OCI-LY3 (cell line): ENCODE data around the gene KLHL4.
A peak's percentile ranks its signal among the peaks of the same experiment; 100 is the strongest.

Experiments used
- H2AFZ ChIP-seq: fragments of 200-600, 300-600 bp; shearing (Covaris generic); 2 replicates; pipeline ENCODE4 v1.6.0; 2014; ENCODE audit warnings: antibody characterized with exemption, low read depth, low read length
- H3K27ac ChIP-seq: fragments of 200-600, 300-600 bp; sonication (generic); 2 replicates; pipeline ENCODE4 v1.5.1; 2014; ENCODE audit warnings: mild to moderate bottlenecking, low read length, moderate library complexity, mixed read lengths
- H3K27me3 ChIP-seq: fragments of 200-600, 300-600 bp; sonication (generic); 2 replicates; pipeline ENCODE4 v1.6.1; 2014; ENCODE audit warnings: low read depth, low read length, mixed read lengths
- H3K36me3 ChIP-seq: fragments of 200-600, 300-600 bp; sonication (generic); replicated peaks from 2 replicates; pipeline ENCODE3; 2014; ENCODE audit warnings: low read depth, low read length, mixed read lengths
- H3K4me1 ChIP-seq: fragments of 300-600, 200-600 bp; sonication (generic); 2 replicates; pipeline ENCODE4 v1.6.1; 2014; ENCODE audit warnings: low read length, mixed read lengths
- H3K4me2 ChIP-seq: fragments of 200-600, 300-600 bp; sonication (generic); 2 replicates; pipeline ENCODE4 v1.6.1; 2014; ENCODE audit warnings: low read length, mixed read lengths
- H3K4me3 ChIP-seq: fragments of 300-600, 200-600 bp; sonication (generic); 2 replicates; pipeline ENCODE4 v1.5.1; 2014; ENCODE audit warnings: antibody characterized with exemption, mild to moderate bottlenecking, low read length, moderate library complexity
- H3K79me2 ChIP-seq: fragments of 300-600, 200-600 bp; shearing (Covaris generic); 2 replicates; pipeline ENCODE4 v1.6.1; 2014; ENCODE audit warnings: mild to moderate bottlenecking, low read length, mixed read lengths
- H3K9ac ChIP-seq: fragments of 300-600, 200-600 bp; shearing (Covaris generic); 2 replicates; pipeline ENCODE4 v1.6.0; 2014; ENCODE audit warnings: mild to moderate bottlenecking, low read length, moderate library complexity
- H3K9me3 ChIP-seq: fragments of 200-600, 300-600 bp; shearing (Covaris generic); 2 replicates; pipeline ENCODE4 v1.6.1; 2014; ENCODE audit warnings: low read length, mixed read lengths; ENCODE audit not compliant: insufficient read depth
- H4K20me1 ChIP-seq: fragments of 200-600, 300-600 bp; sonication (generic); 2 replicates; pipeline ENCODE4 v1.6.1; 2016; ENCODE audit warnings: low read length, mixed read lengths; ENCODE audit not compliant: insufficient read depth
- EZH2phosphoT487 ChIP-seq: fragments of 200-600 bp; shearing (Covaris generic); IDR thresholded peaks from 2 replicates; pipeline ENCODE4 v1.6.1; 2018; ENCODE audit warnings: antibody characterized with exemption, mixed run types, low read depth
- TF ChIP-seq, protein P1 (sequence below): fragments of 200-600, 300-600 bp; sonication (generic); IDR thresholded peaks from 2 replicates; pipeline ENCODE4 v1.5.1; 2014; ENCODE audit warnings: antibody characterized with exemption, low read length, low read depth

The KLHL4 gene

DNA sequence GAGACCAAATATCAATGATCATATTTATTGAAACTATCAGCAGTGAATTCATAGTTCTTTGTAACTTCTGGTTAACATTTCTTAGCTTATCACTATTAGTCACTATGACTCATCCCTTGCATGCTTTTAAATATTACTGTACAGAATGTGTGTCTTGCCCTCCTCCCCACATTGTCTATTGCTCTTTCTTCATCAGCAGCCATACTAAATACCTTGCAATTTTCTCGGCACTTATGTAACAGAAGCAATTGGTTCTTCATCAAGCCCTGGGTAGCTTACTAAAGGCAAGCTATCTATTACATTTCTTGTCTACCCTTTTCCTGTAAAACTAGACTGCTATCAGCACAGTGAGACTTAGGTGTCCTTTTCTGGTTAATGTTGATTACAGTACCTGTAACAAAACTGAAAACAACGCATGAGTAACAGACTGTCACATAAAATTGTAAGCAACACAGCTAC lies 8.2 kb downstream of the KLHL4 start:
- Histone ChIP-seq H3K79me2 (no peaks in the 10 kb centered on the region), H3K9ac (no peak overlapping the region), H3K9me3 (no peaks in the 10 kb centered on the region), H3K36me3 (no peaks in the 10 kb centered on the region), H3K4me3 (no peak overlapping the region), H2AFZ (no peak overlapping the region), H3K27ac (no peak overlapping the region), H3K27me3 (no peaks in the 10 kb centered on the region), H3K4me2 (peak overlapping the region; percentile 38), H4K20me1 (no peaks in the 10 kb centered on the region), H3K4me1 (peaks cover 9% of the 10 kb centered on the region; the same call in 1 of the 2 replicates)
- no peak for TF ChIP-seq EZH2phosphoT487
- TF ChIP-seq, protein P1, sequence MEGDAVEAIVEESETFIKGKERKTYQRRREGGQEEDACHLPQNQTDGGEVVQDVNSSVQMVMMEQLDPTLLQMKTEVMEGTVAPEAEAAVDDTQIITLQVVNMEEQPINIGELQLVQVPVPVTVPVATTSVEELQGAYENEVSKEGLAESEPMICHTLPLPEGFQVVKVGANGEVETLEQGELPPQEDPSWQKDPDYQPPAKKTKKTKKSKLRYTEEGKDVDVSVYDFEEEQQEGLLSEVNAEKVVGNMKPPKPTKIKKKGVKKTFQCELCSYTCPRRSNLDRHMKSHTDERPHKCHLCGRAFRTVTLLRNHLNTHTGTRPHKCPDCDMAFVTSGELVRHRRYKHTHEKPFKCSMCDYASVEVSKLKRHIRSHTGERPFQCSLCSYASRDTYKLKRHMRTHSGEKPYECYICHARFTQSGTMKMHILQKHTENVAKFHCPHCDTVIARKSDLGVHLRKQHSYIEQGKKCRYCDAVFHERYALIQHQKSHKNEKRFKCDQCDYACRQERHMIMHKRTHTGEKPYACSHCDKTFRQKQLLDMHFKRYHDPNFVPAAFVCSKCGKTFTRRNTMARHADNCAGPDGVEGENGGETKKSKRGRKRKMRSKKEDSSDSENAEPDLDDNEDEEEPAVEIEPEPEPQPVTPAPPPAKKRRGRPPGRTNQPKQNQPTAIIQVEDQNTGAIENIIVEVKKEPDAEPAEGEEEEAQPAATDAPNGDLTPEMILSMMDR, result no peak

DNA sequence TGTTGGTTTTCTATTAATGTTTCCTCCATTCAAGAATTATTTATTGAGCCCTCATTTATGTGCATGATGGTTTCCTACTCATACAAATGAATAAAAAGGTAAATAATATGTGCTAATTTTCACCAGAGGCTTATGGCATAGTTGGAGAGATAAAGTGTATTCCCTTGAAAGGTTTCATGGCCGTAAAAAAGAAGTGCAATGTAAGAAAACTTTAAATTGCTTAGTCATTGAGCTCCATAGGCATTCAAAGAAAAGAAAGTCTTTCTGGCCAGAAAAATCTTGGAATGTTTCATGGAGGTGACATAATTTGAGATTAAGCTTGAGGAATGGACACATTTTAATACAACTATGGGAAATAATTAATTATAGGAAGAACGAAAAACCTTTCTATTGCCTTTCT lies 8.7 kb downstream of the KLHL4 start:
- no peak overlapping the region for H3K27ac ChIP-seq
- no peak overlapping the region for H3K4me2 ChIP-seq
- no peaks in the 10 kb centered on the region for H3K36me3 ChIP-seq
- H3K27me3 ChIP-seq, result no peaks in the 10 kb centered on the region
- no peaks in the 10 kb centered on the region for H4K20me1 ChIP-seq
- no peak overlapping the region for H3K4me3 ChIP-seq
- H3K4me1 ChIP-seq, result peaks cover 9% of the 10 kb centered on the region; the same call in 1 of the 2 replicates
- H3K9me3 ChIP-seq, result no peaks in the 10 kb centered on the region
- H3K9ac ChIP-seq, result no peak overlapping the region
- H2AFZ ChIP-seq, result no peak overlapping the region
- H3K79me2 ChIP-seq, result no peaks in the 10 kb centered on the region
- TF ChIP-seq EZH2phosphoT487, result no peak
- TF ChIP-seq, protein P1, result no peak

DNA sequence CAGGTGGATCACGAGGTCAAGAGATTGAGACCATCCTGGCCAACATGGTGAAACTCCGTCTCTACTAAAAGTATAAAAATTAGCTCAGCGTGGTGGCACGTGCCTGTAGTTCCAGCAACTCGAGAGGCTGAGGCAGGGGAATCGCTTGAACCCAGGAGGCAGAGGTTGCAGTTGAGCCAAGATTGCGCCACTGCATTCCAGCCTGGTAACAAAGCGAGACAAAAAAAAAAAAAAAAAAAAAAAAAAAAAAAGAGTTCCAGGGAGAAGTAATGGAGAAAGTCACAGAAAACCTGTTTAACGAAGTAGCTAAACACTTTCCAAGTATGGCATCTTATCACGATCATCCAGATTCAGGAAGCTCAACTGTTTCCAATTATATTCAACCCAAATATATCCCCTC lies 10.9 kb downstream of the KLHL4 start:
- Histone ChIP-seq H3K9me3 (no peaks in the 10 kb centered on the region), H3K27me3 (no peaks in the 10 kb centered on the region), H3K4me2 (no peak overlapping the region), H3K79me2 (no peaks in the 10 kb centered on the region), H4K20me1 (no peaks in the 10 kb centered on the region), H3K4me1 (peaks cover 9% of the 10 kb centered on the region; the same call in 1 of the 2 replicates), H3K36me3 (no peaks in the 10 kb centered on the region), H2AFZ (no peak overlapping the region), H3K9ac (no peak overlapping the region), H3K4me3 (no peak overlapping the region), H3K27ac (no peak overlapping the region)
- TF ChIP-seq, protein P1, result no peak

DNA sequence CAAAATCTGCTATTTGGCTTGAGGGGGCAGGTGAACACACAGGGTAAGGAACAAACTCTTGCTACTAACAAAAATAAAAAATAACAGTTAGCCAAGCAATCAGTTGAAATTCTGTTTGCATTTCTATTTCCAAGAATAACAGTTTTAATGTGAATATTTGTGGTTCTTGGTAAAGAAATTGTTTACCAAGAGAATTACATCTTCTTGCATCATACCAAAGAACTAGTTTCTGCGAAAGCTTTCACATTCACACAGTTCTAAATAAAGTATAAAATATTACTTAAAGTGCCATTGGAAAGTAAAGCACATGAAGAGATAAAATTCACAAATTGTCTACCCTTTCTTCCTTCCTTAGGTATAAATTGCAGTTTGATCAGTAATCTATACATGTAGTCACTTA lies 54.4 kb downstream of the KLHL4 start:
- H3K9me3 ChIP-seq, result no peaks in the 10 kb centered on the region
- H3K4me2 ChIP-seq, result no peak overlapping the region
- H3K79me2 ChIP-seq, result no peaks in the 10 kb centered on the region
- H3K27ac ChIP-seq, result no peak overlapping the region
- no peaks in the 10 kb centered on the region for H3K27me3 ChIP-seq
- no peak overlapping the region for H3K4me3 ChIP-seq
- H3K36me3 ChIP-seq, result no peaks in the 10 kb centered on the region
- H4K20me1 ChIP-seq, result no peaks in the 10 kb centered on the region
- no peak overlapping the region for H2AFZ ChIP-seq
- no peaks in the 10 kb centered on the region for H3K4me1 ChIP-seq
- TF ChIP-seq EZH2phosphoT487, result no peak
- H3K9ac ChIP-seq, result no peak overlapping the region

DNA sequence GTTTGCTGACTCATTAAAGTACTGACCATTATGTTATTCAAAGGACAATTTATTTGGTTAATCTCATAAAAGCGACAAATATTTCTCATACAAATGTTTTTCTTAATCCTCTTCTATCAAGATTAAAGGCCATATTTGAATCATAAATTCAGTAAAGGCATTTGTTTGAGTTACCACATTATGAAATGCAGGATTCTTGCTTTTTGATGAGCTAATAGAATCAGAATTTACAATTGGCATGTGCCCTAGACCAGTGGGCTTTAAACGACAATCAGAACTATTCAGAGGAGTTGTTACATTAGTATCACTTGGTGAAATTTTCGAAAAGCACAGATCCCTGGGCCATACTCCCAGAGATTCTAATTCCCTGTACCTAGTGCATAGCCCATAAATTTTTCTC lies 55.3 kb downstream of the KLHL4 start:
- Histone ChIP-seq H3K27me3 (no peaks in the 10 kb centered on the region), H3K4me1 (no peaks in the 10 kb centered on the region), H3K9ac (no peak overlapping the region), H2AFZ (no peak overlapping the region), H3K27ac (no peak overlapping the region), H3K4me2 (no peak overlapping the region), H3K9me3 (no peaks in the 10 kb centered on the region), H4K20me1 (no peaks in the 10 kb centered on the region), H3K79me2 (no peaks in the 10 kb centered on the region), H3K36me3 (no peaks in the 10 kb centered on the region), H3K4me3 (no peak overlapping the region)
- no peak for TF ChIP-seq EZH2phosphoT487
- TF ChIP-seq, protein P1, result no peak
